Activated CD4-positive, CD25-positive, alpha-beta regulatory T cell treated with anti-CD3 and anti-CD28 coated beads, Interleukin-2, amount 50 U/mL, for 24 hours (primary cell): ENCODE measurements around the gene TUBB4B.
A peak's percentile ranks its signal among the peaks of the same experiment; 100 is the strongest.
"Not testable (repeated sequence)": the region's sequence is repeated elsewhere in the genome, so short reads cannot be mapped to it uniquely, and the experiment has no call there.

ENCODE experiments used
- ATAC-seq, 2 donors: fragments of 150-1000 bp; cut with Tn5 transposase; one replicate each; pipeline ENCODE4 v1.10.0; 2021; ENCODE audit warnings: mild to moderate bottlenecking in 1 of 2, moderate library complexity in 1 of 2

TUBB4B gene

GRCh38 chr9:137253717-137254623 lies 12.9 kb downstream of the TUBB4B start:
- no peak for ATAC-seq

GRCh38 chr9:137254624-137255447 lies 13.7 kb downstream of the TUBB4B start, which contains the start of gene NELFB:
NELFB (plus strand) TSS chr9:137255327.
- ATAC-seq = peak; percentile 93 to 94

- peak; percentile 35 to 44 for ATAC-seq
These were observed 14.5 kb downstream of the TUBB4B start for GRCh38 chr9:137255448-137256114.

DNA sequence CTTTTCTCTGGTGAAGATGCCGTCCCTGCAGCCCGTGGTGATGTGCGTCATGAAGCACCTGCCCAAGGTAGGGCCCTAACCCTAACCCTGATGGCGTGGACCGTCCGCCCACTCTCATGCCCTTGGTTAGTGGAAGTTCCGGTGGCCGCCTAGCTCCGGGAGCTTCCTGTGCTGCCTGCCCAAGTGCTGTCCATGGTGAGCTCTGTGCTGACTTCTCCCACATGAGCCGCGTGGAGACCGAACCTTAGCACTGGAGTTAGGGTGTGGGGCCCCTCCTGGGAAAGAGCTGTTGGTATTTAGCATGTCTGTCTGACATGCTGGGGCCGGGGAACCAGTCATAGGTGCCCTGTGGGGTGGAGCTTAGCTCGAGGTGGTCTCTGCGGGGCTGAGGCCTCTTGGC lies 15.3 kb downstream of the TUBB4B start:
- no peak for ATAC-seq

DNA sequence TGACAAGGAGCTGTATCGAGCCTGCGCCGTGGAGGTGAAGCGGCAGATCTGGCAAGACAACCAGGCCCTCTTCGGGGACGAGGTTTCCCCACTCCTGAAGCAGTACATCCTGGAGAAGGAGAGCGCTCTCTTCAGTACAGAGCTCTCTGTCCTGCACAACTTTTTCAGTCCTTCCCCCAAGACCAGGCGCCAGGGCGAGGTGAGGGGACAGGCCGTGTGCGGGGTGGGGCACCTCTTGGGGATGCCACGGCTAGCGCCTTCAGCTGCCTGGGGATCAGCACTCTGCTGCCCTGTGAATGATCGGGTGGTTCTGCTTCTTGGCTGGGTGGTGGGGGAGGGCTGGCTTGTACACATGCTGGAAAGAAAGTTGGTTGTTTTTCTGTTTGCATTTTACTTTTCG lies 15.8 kb downstream of the TUBB4B start:
- ATAC-seq = no peak

- not testable (repeated sequence) for ATAC-seq
These were observed 21.3 kb downstream of the TUBB4B start for GRCh38 chr9:137262173-137262908.

GRCh38 chr9:137262909-137263285 lies 21.8 kb downstream of the TUBB4B start:
- no peak for ATAC-seq

DNA sequence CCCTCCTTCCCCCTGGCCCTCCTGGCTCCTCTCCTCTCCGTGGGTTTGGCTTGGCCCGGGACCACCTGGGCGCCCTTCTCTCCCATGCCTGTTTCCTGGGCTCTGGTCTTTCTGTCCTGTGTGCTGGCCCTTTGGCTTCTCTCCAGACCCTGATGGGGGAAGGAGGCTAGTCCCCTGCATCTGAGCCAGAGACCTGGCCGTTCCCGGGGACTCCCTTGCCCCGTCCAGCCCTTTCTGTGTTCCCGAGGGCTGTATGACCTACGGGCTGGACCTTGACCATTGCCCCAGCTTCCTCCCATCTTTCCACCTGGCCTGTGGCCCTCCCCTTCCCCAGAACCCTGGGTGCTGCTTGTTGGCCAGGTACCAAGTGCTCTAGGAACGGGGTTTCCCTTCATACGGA lies 22.4 kb downstream of the TUBB4B start:
- ATAC-seq = no peak

GRCh38 chr9:137264067-137264466 lies 23.0 kb downstream of the TUBB4B start:
- no peak for ATAC-seq

- ATAC-seq = no peak
These were observed 24.5 kb downstream of the TUBB4B start for GRCh38 chr9:137265496-137266161.

DNA sequence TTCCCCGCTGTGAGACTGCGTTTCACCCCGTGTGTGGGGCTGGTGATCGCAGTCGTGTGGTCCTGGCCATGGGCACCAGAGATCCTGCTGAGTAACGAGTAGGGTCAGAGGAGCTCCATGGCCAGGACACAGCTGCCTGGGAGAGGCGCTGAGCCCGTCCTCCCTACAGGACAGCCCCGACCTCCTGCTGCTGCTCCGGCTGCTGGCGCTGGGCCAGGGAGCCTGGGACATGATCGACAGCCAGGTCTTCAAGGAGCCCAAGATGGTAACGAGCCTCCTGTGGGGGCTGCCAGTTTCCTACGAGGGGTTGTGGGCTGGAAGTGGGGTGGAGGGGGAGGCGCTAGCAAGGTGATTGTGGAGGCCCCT lies 25.1 kb downstream of the TUBB4B start:
- no peak for ATAC-seq

GRCh38 chr9:137266585-137267453 lies 25.7 kb downstream of the TUBB4B start:
- ATAC-seq = no peak

GRCh38 chr9:137267933-137268355 lies 26.9 kb downstream of the TUBB4B start:
- peak; percentile 44 to 48 for ATAC-seq

GRCh38 chr9:137268538-137269201 lies 27.6 kb downstream of the TUBB4B start:
- ATAC-seq = no peak

GRCh38 chr9:137269231-137269772 lies 28.2 kb downstream of the TUBB4B start:
- no peak for ATAC-seq

GRCh38 chr9:137270929-137271695 lies 30.0 kb downstream of the TUBB4B start:
- ATAC-seq = no peak

DNA sequence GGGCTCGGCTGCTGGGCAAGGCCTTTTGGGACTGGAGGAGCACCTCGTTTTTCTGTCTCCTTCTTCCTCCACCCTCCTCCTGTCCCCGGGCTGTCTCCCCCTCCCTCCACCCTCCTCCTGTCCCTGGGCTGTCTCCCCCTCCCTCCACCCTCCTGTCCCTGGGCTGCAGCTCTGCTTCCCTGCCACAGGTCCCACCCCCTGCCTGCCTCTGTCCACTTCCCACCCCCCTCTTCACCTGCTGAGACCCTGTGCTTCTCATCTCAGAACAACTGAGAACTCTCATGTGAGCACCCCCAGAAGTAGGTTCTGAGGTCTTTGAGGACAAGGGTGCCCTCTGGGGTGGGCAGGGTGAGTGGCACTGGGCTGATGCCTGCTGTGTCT lies 30.6 kb downstream of the TUBB4B start:
- ATAC-seq = no peak

DNA sequence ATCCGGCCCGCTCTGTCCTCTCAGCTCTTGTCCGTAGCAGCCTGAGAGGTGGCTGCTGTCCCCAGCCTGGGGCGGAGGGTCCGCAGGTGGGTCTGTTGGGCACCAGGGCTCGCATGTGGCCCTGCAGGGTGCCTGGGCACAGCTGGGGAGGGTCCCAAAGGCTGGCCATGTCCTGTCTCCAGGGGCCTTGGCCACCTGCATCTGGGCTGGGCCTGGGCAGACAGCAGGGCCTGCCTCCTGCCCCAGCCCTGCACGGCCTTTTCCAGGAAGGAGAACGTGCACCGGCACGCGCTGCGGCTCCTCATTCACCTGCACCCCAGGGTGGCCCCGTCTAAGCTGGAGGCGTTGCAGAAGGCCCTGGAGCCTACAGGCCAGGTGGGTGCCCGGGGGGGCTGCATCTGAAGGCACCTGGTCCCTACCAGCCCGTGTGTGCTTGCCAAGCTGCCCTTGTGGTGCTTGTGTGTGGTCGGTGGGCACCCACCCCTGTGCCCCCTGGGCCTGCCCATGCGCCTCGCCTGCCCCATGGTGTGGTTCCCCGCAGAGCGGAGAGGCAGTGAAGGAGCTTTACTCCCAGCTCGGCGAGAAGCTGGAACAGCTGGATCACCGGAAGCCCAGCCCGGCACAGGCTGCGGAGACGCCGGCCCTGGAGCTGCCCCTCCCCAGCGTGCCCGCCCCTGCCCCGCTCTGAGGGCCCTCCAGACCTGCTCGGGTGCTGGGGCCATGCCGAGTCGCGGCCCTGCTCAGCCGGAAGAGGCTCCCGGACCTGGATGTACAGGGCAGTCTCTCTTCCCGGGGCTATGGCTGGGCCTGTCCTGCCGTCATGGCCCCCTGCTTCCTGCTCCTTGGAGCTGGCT lies 31.4 kb downstream of the TUBB4B start:
- ATAC-seq = no peak
